ENCODE measurements around the gene PCDHGB7.
"Not testable (repeated sequence)": the region's sequence is repeated elsewhere in the genome, so short reads cannot be mapped to it uniquely, and the experiment has no call there.

PCDHGB7 gene

DNA sequence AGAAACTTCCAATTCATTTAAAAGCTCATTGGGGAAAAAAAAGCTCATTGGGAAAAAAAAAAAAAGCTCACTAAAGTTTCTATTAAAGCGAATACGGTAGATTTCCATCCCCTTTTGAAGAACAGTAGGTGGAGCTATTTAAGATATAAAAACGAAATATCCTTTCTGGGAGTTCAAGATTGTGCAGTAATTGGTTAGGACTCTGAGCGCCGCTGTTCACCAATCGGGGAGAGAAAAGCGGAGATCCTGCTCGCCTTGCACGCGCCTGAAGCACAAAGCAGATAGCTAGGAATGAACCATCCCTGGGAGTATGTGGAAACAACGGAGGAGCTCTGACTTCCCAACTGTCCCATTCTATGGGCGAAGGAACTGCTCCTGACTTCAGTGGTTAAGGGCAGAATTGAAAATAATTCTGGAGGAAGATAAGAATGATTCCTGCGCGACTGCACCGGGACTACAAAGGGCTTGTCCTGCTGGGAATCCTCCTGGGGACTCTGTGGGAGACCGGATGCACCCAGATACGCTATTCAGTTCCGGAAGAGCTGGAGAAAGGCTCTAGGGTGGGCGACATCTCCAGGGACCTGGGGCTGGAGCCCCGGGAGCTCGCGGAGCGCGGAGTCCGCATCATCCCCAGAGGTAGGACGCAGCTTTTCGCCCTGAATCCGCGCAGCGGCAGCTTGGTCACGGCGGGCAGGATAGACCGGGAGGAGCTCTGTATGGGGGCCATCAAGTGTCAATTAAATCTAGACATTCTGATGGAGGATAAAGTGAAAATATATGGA lies 13.0 kb downstream of the PCDHGB7 start, which contains the start of gene PCDHGA12:
PCDHGA12 (plus strand) TSS at position 176 of the 782 bp plus-strand sequence; CDS start at position 429, 253 bp downstream.
- DNase-seq: no peak

DNA sequence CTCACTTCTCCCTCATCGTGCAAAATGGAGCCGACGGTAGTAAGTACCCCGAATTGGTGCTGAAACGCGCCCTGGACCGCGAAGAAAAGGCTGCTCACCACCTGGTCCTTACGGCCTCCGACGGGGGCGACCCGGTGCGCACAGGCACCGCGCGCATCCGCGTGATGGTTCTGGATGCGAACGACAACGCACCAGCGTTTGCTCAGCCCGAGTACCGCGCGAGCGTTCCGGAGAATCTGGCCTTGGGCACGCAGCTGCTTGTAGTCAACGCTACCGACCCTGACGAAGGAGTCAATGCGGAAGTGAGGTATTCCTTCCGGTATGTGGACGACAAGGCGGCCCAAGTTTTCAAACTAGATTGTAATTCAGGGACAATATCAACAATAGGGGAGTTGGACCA lies 13.8 kb downstream of the PCDHGB7 start:
- DNase-seq: no peak

DNA sequence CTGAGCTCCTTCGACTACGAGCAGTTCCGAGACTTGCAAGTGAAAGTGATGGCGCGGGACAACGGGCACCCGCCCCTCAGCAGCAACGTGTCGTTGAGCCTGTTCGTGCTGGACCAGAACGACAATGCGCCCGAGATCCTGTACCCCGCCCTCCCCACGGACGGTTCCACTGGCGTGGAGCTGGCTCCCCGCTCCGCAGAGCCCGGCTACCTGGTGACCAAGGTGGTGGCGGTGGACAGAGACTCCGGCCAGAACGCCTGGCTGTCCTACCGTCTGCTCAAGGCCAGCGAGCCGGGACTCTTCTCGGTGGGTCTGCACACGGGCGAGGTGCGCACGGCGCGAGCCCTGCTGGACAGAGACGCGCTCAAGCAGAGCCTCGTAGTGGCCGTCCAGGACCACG lies 14.8 kb downstream of the PCDHGB7 start:
- not testable (repeated sequence) for DNase-seq

GRCh38 chr5:141432726-141433125 lies 15.2 kb downstream of the PCDHGB7 start:
- not testable (repeated sequence) for DNase-seq

DNA sequence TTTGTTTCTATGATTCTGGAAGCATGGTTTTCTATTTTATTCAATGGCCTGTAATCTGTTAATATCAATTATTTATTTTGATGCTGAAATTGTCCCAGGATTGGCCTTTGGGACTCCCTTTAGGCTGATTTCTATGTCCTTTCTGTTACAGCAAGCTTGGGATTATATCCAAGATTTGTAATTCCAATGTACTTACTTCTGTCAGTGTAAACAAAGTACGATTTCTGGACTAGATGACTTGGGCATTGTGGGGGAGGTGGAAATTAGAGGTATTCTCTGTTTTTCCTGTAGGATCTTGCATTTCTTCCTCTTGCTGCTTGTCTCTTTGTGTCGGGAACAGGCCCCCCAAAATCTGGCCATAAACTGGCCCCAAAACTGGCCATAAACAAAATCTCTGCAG lies 16.5 kb downstream of the PCDHGB7 start:
- DNase-seq: no peak

DNA sequence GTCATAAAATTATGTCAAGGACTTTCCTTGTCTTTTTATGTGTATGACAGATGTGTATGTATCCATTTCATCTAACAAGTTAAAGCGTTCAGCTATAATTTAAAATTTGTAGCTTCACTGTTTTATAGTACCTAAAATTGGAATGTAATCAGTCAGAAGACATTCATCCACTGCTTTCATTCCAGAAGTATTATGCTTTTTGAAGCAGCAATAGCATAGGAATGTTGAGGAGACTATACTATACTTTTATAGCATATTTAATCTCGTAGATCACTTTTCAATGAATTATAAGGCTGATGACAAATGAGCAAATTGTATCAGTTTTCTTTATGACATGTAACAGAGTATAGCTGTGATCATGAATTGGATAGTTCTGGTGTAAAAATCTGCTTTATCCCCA lies 19.7 kb downstream of the PCDHGB7 start:
- no peak for DNase-seq

GRCh38 chr5:141439411-141440141 lies 22.1 kb downstream of the PCDHGB7 start:
- no peak for DNase-seq

- no peak for DNase-seq
Measured at GRCh38 chr5:141440341-141440740, 22.9 kb downstream of the PCDHGB7 start.

DNA sequence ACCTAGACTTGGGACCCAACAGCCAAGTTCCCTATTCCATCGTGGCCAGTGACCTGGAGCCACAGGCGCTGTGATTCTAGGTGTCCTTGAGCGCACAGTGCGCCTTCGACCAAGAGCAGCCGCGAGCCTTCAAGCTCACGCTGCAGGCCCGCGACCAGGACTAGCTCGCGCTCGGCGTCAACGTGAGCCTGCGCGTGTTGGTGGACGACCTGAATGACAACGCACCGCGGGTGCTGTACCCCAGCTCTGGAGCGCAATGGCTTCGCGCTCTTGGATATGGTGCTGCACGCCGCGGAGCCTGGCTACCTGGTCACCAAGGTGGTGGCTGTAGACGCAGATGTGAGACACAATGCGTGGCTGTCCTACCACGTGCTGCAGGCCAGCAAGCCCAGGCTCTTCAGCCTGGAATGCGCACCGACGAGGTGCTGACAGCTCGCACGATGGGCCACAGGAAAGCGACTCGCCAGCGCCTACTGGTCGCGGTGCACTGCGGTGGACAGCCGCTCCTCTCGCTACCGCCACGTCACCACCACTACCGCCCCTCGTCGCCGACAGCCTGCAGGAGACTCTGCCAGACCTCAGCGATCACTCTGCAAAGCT lies 24.2 kb downstream of the PCDHGB7 start:
- DNase-seq: no peak

- DNase-seq: no peak
Measured at GRCh38 chr5:141465351-141465750, 47.9 kb downstream of the PCDHGB7 start.

Data from stimulated activated CD4-positive, alpha-beta T cell treated with anti-CD3 and anti-CD28 coated beads, Interleukin-2, amount 100 ng/mL, for 48 hours (primary cell).